GM19043 (cell line): ENCODE data around the gene HTRA1.

Experiments used
- ATAC-seq: cut with Tn5 transposase; IDR thresholded peaks from one replicate; pipeline ENCODE4 v1.9.1; 2021; ENCODE audit warnings: low read depth; ENCODE audit not compliant: unreplicated experiment

The HTRA1 gene

GRCh38 chr10:122513053-122513452, 51.7 kb downstream of the HTRA1 start:
- no peak for ATAC-seq

- ATAC-seq, result no peak
Measured at GRCh38 chr10:122514045-122514840, 52.9 kb downstream of the HTRA1 start.

DNA sequence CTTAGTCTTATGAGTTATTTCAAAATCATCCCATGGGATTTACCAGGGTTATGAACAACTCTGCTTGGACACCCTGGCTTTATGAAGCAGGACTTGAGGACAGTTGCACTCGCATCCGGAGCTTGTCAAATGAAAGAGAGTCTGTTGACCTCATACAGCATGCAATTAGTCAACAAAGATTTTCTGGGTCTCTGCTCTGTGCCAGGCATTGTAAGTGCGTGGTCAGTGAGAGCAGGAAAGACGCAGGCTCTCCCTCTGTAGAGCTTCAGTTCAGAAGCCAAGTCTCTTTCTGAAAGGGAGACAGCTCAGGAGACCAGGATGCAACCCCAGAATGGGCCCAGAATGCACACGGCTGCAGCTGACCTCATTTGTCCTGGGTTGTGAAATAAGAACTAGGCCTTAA, 53.7 kb downstream of the HTRA1 start:
- no peak for ATAC-seq

DNA sequence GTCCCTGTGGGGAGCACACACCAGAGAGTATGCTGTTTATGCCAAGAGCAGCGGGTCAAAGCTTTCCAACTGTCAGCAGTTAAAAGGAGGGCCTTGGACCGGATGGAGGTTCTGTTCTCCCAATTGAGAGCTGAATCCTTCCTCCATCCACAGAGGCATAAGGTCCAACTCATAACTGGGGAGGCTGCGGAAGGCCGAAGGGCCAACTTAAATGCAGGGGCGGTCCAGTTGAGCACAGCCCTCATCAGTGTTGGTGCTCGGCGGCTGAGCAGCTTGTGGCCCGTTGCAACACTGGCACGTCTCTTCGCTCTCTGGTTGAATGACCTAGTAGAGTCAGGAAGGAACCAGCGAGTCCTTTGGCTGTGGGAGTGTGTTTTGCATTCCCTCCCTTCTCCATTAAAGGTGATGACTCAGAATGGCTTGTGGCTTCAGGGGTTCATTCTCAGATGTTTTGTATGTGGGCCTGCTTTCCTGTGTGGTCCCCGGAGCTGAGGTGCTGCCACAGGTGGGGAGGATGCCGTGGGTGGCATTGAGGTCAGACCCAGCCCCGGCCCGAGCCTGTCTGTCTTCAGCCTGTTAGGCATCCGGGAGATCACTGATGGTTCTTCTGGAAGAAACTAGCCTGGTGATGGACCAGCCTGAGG, 54.4 kb downstream of the HTRA1 start:
- ATAC-seq, result no peak

DNA sequence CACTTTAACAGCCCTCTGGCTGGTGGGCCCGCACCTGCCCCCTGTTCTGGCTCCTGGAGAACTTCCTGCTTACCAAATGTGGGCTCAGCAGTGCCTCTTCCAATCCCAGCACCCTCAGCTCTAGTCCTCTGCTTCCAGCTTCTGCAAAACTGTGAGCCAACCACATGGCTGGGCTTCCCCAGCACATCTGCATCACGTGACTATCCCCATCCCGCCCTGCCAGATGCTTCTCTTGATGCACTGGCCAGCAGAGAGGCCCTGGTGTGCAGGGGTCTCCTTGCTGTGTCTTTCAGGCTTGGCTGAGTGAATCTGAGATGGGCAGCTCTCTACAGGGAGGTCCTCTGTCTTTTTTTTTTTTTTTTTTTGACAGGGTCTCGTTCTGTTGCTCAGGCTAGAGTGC, 55.4 kb downstream of the HTRA1 start:
- ATAC-seq, result no peak

DNA sequence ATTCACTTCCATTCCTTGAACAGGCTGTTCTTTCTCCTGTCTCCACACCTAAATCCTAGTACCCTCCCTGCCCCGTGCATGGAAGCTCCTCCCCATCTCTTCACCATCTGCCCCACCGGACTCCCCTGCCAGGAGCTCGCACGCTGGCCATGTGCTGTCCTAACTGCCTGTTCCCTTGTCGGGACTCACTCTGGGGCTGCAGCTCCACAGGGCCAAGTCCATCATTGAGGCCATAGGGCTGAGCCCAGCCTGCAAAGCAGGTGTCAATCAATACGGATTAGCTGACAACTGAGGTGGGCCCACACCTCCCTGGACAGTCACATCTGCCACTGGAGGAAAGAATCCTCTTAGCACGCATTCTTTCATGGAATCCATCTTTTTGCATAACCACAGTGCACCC, 57.8 kb downstream of the HTRA1 start:
- ATAC-seq, result no peak

GRCh38 chr10:122519873-122520272, 58.5 kb downstream of the HTRA1 start:
- ATAC-seq, result no peak

DNA sequence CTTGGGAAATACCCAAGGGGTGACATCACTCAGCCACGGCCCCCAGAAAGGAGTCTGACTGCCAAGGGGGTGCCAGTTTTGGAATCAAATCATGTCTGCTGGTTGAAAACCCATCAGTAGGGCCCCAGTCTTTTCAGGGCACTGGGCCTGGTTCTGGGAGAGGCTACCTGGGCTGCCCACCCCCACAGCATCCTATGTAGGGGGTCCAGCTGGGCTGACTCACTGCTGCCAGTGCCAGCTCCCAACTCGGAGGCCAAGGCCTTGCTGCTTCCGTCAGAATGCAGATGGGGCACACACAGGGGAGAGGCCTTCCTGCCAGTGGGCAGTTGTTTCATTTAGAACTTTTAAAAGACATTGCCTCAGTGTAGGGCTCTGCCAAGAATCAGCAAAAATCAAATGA, 59.7 kb downstream of the HTRA1 start:
- ATAC-seq, result no peak

- ATAC-seq, result no peak
Measured at GRCh38 chr10:122524811-122525210, 63.5 kb downstream of the HTRA1 start.

DNA sequence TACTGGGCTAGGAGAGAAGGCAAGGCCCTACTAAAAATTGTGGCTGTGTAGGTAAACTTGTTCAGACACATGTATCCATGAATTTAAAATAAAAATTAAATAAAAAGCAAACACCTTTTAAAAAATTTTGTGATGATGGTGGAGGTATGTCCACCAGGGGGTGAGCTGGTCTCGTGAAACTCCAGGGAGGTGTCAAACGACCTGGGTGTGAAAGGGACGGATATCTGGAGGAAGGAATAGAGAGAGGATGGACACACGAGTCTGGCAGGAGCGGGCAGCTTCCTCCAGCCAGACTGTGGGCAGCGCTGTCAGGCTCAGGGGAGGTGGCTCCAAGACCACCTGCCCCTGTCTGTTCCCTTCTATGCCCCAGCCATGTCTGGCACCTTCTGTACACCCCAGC, 64.4 kb downstream of the HTRA1 start:
- no peak for ATAC-seq

- no peak for ATAC-seq
Measured at GRCh38 chr10:122526892-122527291, 65.5 kb downstream of the HTRA1 start.

DNA sequence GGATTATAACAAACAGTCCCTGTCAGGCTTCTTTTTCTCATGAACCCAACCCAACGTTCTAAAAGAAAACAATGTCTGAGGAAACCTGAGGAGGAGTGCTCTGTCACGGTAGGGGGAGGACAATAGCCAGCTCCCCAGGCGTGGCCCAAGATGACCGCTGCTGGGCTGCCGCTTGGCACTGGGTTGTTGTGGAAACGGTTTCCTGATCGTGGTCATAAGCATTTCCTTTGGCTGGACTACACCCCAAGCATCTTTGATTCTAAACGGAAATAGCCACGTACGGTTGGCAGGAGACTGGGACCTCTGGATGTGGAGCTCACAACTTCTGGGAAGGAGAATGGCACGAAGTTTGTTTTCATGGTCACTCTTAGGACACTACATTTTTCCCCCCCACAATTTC, 68.8 kb downstream of the HTRA1 start:
- ATAC-seq, result no peak

- ATAC-seq, result no peak
Measured at GRCh38 chr10:122531261-122531660, 69.9 kb downstream of the HTRA1 start.

DNA sequence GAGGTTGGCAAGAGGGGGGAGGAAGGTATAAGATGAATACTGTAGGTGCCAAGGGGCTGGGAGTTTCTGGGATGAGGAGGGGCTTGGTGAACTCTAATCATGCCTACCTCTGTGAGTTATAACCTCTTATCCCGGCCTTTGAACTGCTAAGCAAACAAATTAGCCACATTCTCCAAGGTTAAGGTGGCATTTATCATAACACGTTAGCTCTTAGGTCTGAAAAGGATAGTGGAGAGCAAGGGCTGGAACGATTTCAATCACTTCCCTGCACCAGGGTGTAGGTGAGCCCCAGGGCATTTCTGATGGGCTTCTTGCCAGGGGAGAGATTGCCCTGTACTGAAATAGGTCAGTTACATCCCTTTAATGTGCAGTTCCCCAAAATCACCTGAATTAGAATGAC, 70.6 kb downstream of the HTRA1 start:
- ATAC-seq, result no peak

GRCh38 chr10:122532601-122533296, 71.4 kb downstream of the HTRA1 start:
- no peak for ATAC-seq

DNA sequence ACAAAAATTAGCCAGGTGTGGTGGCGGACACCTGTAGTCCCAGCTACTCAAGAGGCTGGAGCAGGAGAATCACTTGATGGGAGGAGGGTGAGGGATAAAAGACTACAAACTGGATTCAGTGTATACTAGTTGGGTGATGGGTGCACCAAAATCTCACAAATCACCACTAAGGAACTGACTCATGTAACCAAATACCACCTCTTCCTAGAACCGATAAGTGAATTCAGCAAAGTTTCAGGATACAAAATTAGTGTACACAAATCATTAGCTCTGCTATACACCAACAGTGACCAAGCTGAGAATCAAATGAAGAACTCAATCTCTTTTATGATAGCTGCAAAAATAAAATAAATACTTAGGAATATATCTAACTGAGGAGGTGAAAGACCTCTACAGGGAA, 76.2 kb downstream of the HTRA1 start:
- no peak for ATAC-seq

- no peak for ATAC-seq
Measured at GRCh38 chr10:122541541-122542002, 80.2 kb downstream of the HTRA1 start.

GRCh38 chr10:122543676-122544445, 82.5 kb downstream of the HTRA1 start:
- ATAC-seq, result no peak

DNA sequence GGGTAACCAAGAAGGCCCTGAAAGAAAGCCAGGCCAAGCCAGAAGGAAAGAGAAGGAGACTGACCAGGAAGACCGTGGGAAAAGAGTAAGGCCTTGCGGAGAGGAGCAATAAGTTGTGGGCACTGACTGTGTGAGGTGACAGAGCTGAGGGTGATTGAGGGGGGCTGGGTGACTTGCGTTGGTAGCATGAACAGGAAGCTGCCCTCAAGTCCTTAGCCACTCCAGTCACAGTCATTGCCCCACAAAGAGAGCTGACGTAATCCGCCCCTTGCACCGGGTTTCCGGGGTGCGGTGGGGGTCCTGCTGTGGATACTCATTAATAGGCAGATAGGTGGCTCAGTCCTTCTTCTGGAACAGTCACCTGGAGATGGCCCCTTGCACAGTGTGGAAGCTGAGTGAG, 83.1 kb downstream of the HTRA1 start:
- no peak for ATAC-seq

- ATAC-seq, result no peak
Measured at GRCh38 chr10:122546242-122546641, 84.9 kb downstream of the HTRA1 start.
